ENCODE measurements around the gene BBOX1.

DNA sequence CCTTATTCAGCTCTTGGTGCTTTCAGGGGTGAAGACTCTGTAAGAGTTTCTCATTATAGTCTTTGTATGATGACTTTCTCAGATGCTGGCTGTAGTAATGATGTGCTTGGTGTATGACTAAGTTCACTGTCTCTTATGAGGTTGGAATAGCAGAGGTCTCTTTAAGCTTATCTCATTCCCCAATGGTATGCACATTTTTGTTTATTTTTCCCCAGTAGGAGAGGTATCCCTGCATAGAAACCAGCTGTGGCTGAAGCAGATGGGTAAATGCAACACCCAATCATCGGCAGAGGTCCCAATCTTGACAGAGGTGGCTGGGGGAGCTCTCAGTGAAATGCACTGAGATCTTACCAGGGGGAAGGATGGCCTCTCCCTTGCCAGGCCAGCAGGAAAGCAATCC is 34.6 kb downstream of the BBOX1 start:
- TF ChIP-seq, protein P1, sequence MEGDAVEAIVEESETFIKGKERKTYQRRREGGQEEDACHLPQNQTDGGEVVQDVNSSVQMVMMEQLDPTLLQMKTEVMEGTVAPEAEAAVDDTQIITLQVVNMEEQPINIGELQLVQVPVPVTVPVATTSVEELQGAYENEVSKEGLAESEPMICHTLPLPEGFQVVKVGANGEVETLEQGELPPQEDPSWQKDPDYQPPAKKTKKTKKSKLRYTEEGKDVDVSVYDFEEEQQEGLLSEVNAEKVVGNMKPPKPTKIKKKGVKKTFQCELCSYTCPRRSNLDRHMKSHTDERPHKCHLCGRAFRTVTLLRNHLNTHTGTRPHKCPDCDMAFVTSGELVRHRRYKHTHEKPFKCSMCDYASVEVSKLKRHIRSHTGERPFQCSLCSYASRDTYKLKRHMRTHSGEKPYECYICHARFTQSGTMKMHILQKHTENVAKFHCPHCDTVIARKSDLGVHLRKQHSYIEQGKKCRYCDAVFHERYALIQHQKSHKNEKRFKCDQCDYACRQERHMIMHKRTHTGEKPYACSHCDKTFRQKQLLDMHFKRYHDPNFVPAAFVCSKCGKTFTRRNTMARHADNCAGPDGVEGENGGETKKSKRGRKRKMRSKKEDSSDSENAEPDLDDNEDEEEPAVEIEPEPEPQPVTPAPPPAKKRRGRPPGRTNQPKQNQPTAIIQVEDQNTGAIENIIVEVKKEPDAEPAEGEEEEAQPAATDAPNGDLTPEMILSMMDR (IDR thresholded peaks at IDR 0.05; ENCODE audit: insufficient read depth, low read length, poor library complexity, severe bottlenecking): no peak
- TF ChIP-seq EZH2phosphoT487 (conservative IDR thresholded peaks at IDR 0.05; ENCODE audit: low read length): no peak

Measured in SU-DHL-6 (cell line).